Measurements from ENCODE around the gene TBC1D10A. TPM values are rescaled to one million over a fixed set of nuclear protein-coding genes. Genes with fewer than 3 reads are reported as not detected.

Gene TBC1D10A
- total RNA-seq, 1 donor from 2014 or later = 15.3 TPM

DNA sequence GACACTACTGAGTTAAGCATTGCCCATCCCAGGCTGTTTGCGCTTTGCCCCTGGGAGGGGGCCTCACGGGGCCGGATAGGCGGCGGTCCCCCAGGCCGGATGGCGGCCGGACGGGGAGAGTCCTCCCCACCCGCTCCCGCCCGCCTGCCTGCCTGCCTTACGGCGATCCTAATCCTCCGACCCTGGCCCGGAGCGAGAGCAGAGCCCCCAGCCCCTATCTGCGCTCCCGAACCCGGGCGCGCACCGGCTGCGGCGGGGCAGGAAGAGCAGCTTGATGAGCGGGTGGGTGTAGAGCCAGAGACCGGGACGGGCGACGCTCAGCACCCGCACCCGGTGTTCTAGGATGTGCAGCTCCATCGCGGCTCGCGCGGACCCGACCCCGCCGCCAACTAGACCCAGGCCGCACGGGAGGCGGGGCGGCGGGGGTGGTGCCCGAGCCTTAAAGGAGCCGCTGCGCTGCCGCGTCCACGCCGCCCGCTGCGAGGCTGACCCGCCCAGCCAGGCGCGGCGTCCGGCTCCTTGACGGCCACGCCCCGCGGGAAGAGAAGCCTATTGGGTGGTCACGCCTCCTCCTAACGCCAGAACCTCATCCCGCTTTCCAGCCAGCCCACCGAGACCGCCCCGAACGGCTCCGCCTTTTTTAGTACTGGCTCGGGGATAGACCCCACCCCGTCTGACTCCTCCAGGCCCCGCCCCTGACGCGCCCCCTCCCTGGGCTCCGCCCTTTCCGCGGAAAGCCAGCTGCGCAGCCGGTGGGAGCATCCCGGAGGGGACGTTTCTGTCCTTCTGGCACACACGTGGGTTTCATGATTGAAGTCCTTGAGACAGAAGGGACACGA, 37.4 kb downstream of the TBC1D10A start, which contains the start of gene CASTOR1:
CASTOR1 (minus strand) TSS at position 365 of the 839 bp plus-strand sequence; CDS start at position 357, 8 bp downstream.
- H3K4me1 Mint-ChIP-seq (ENCODE audit: unreplicated experiment) = peaks cover 9% of the 10 kb centered on the region
- TF ChIP-seq, protein P1, sequence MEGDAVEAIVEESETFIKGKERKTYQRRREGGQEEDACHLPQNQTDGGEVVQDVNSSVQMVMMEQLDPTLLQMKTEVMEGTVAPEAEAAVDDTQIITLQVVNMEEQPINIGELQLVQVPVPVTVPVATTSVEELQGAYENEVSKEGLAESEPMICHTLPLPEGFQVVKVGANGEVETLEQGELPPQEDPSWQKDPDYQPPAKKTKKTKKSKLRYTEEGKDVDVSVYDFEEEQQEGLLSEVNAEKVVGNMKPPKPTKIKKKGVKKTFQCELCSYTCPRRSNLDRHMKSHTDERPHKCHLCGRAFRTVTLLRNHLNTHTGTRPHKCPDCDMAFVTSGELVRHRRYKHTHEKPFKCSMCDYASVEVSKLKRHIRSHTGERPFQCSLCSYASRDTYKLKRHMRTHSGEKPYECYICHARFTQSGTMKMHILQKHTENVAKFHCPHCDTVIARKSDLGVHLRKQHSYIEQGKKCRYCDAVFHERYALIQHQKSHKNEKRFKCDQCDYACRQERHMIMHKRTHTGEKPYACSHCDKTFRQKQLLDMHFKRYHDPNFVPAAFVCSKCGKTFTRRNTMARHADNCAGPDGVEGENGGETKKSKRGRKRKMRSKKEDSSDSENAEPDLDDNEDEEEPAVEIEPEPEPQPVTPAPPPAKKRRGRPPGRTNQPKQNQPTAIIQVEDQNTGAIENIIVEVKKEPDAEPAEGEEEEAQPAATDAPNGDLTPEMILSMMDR (conservative IDR thresholded peaks at IDR 0.05) = no peak
- H3K4me3 Mint-ChIP-seq = peak within 1 kb of the TSS; percentile 87
- no peaks in the 10 kb centered on the region for H3K27me3 Mint-ChIP-seq
- peak; percentile 97 for DNase-seq (ENCODE audit: extremely low spot score, unreplicated experiment)
- H3K27ac Mint-ChIP-seq = peak within 1 kb of the TSS; percentile 90
- H3K36me3 Mint-ChIP-seq = peaks cover 11% of the 10 kb centered on the region
- H3K9me3 Mint-ChIP-seq = no peaks in the 10 kb centered on the region

GRCh38 chr22:30288419-30289140, 38.2 kb downstream of the TBC1D10A start:
- peaks cover 7% of the 10 kb centered on the region for H3K36me3 Mint-ChIP-seq
- H3K27ac Mint-ChIP-seq = peak overlapping the region; percentile 90
- no peaks in the 10 kb centered on the region for H3K27me3 Mint-ChIP-seq
- peak overlapping the region; percentile 87 for H3K4me3 Mint-ChIP-seq
- no peak for DNase-seq (ENCODE audit: extremely low spot score, unreplicated experiment)
- H3K4me1 Mint-ChIP-seq (ENCODE audit: unreplicated experiment) = peaks cover 9% of the 10 kb centered on the region
- TF ChIP-seq, protein P1 (conservative IDR thresholded peaks at IDR 0.05) = no peak
- H3K9me3 Mint-ChIP-seq = no peaks in the 10 kb centered on the region

- peaks cover 9% of the 10 kb centered on the region for H3K4me1 Mint-ChIP-seq (ENCODE audit: unreplicated experiment)
- H3K36me3 Mint-ChIP-seq = no peaks in the 10 kb centered on the region
- H3K27me3 Mint-ChIP-seq = no peaks in the 10 kb centered on the region
- peak; percentile 82 for DNase-seq (ENCODE audit: extremely low spot score, unreplicated experiment)
- H3K27ac Mint-ChIP-seq = peak overlapping the region; percentile 90
- TF ChIP-seq, protein P1 (conservative IDR thresholded peaks at IDR 0.05) = peak; percentile 83
- H3K4me3 Mint-ChIP-seq = peak overlapping the region; percentile 87
- H3K9me3 Mint-ChIP-seq = no peaks in the 10 kb centered on the region
Observed at GRCh38 chr22:30287648-30288418, 38.9 kb downstream of the TBC1D10A start.

DNA sequence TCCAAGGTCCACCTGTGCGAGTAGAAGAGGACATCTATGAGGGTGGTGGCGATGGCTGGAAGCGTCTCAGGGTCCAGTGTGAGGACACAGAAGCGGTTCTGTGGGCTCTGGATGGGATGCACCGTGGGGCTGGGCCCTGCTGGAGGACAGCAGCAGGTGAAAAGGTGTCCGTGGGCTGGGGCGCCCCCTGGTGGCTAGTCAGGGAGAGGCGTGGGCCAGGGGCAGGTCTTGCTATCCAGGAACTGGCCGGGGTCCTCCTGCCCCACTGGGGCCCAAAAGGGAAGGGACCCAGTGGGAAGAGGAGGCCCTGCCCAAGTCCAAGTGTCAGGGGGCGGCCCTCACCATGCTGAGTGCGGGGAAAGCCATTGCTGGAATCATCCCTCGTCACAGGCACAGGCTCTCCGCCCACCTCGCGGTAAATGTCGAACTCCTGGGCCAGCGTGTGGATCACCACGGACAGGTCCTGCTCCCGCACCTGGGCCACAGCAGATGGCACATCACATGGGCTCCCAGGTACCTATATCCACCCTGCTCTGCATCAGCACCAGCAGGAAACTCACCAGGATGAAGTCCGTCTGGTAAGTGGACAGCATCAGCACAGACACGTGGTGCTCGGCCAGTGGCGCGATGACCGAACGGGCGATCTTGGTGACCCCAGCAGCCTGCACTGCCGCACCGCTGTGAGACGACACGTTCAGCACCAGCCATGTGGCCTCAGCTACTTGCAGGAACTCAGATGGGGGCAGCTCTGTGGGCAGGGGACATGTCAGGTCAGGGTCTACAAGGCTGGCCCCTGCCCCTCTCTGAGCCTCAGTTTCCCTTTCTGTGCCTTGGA, 39.7 kb downstream of the TBC1D10A start:
- peaks cover 9% of the 10 kb centered on the region for H3K4me1 Mint-ChIP-seq (ENCODE audit: unreplicated experiment)
- TF ChIP-seq, protein P1 (conservative IDR thresholded peaks at IDR 0.05) = peak; percentile 93

More for the DNA sequence above, 39.7 kb downstream of the TBC1D10A start:
- DNase-seq (ENCODE audit: extremely low spot score, unreplicated experiment) = peak; percentile 86
- Mint-ChIP-seq H3K9me3 (no peaks in the 10 kb centered on the region), H3K4me3 (no peak overlapping the region), H3K27ac (no peak overlapping the region), H3K27me3 (no peaks in the 10 kb centered on the region), H3K36me3 (no peaks in the 10 kb centered on the region)

All from type B pancreatic cell (in vitro differentiated cells).